Subcutaneous adipose tissue (tissue), 4 donors: ENCODE measurements around the gene CCDC73. TPM values are rescaled to one million over a fixed set of nuclear protein-coding genes. Genes with fewer than 3 reads are reported as not detected.

Experiments used
- total RNA-seq, 4 donors: library from RNA; depleted of rRNA; stranded (reverse); fragments of >200 nt; gene quantifications; one replicate each; pipeline ENCODE4 v1.1.0, GENCODE V29; 2016
- TF ChIP-seq, protein P1 (sequence below): fragments of 450-650 bp; IDR thresholded peaks from one replicate; pipeline ENCODE4 v1.5.1; 2016; ENCODE audit warnings: low read depth, mild to moderate bottlenecking, control low read depth, antibody characterized with exemption, moderate library complexity

Gene CCDC73
- total RNA-seq, 4 donors from 2014 or later, result 0.17 TPM; not detected in 3

DNA sequence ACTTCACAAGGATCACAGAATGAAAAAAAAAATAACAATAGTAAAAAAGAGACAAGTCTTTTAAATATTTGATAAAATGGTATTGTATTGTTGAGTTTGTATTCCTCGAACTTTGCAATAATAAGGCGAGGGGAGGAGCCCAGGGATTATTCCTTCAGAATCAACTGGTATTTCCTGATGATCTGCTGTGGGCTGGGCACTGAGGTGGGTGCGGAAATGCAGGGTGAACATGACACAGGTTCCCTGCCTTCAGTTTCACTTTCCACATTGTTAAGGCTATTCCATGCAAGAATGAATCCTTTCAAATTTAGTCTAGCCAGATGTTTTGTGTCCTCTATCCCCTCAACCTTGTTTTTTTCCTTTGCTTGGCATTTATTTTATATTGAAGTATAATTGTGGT is 212.9 kb downstream of the CCDC73 start:
- TF ChIP-seq, protein P1, sequence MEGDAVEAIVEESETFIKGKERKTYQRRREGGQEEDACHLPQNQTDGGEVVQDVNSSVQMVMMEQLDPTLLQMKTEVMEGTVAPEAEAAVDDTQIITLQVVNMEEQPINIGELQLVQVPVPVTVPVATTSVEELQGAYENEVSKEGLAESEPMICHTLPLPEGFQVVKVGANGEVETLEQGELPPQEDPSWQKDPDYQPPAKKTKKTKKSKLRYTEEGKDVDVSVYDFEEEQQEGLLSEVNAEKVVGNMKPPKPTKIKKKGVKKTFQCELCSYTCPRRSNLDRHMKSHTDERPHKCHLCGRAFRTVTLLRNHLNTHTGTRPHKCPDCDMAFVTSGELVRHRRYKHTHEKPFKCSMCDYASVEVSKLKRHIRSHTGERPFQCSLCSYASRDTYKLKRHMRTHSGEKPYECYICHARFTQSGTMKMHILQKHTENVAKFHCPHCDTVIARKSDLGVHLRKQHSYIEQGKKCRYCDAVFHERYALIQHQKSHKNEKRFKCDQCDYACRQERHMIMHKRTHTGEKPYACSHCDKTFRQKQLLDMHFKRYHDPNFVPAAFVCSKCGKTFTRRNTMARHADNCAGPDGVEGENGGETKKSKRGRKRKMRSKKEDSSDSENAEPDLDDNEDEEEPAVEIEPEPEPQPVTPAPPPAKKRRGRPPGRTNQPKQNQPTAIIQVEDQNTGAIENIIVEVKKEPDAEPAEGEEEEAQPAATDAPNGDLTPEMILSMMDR, result no peak

DNA sequence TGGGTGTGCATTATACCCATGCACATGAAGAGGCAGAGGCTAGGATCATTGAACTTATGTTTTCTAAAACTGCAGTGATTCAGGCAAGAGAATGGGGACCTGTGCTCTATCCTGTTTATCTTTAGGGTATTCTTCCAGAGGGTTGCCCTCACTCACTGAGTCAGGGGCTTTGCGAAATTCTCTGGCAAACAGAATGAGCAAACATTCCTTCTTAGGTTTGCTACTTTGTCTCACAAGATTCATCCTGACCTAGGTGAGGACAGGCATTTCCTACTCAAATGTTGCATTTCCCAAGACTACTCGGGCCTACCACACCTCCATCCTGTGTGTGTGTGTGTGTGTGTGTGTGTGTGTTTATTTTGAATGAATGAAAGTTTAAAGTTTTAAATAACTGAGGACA is 213.5 kb downstream of the CCDC73 start:
- TF ChIP-seq, protein P1, result no peak

DNA sequence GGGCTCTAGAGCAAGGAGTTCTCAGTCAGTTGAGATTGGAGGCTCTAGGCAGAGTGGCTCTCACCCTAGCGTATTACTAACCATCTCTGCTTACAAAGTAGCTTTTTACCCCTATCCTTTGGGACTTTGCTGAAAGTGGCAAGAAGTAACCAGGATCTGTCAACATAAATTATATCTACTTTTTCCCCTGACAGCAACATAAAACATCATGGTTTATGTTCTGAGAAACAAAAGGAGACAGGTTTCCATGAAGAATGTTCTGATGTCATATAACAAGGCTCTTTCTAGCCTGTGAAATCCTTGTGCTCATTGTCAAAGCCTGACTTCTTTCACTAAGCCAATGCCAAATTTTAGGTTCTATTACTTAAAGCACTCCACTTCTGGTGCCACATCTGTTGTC is 218.0 kb downstream of the CCDC73 start:
- TF ChIP-seq, protein P1, result no peak

DNA sequence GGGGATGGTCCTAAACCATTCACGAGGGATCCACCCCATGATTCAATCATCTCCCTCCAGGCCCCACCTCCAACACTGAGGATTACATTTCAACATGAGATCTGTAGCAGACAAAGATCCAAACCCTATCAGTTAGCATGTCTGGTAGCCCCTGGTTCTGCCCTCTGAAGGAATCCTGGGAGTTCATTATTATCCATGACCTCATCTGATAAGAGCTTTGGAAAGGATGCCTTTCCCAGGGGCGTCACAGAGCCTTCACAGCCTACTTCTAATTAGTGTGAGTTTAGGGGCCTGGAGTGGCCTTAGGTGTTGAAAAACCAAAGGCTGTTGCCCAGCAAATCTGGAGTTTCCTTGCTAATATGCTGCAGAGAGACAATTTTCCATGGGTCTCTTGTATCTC is 219.4 kb downstream of the CCDC73 start:
- TF ChIP-seq, protein P1, result no peak

DNA sequence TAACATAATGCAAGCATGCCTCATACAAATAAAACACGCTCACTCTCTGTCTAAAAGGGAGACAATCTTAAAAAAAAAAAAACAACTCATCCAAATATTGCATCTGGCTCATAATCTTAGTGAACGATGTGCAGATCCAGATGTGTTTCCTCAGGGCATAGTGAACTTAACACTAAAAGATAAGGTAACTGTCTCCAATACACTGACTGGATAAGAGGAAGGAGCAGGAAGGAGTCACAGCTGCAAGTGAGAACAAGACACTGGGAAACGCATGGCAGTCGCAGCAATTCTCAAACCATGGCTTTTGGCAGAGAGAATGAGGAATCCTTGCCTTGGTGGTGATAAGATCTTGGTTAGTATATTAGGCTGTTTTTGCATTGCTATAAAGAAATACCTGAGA is 220.0 kb downstream of the CCDC73 start:
- TF ChIP-seq, protein P1, result no peak

DNA sequence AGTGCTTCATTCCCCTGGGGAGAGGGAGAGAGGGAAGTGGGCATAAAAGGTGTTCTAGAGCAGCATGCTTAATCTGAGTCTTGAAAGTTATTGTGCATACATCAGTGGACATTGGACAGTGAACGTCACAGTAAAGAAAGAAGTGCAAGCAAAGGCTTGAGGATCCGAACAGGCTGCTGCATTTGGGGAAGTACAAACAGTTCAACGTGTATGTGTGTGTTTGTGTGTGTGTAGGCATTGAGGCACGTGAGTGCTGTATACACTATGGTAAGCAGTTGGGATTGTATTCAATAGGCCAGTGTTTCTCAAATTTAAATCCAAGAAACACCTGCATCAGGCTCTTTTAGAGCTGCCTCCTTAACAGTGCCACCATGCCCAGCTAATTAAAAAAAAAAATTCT is 221.2 kb downstream of the CCDC73 start:
- TF ChIP-seq, protein P1, result no peak

DNA sequence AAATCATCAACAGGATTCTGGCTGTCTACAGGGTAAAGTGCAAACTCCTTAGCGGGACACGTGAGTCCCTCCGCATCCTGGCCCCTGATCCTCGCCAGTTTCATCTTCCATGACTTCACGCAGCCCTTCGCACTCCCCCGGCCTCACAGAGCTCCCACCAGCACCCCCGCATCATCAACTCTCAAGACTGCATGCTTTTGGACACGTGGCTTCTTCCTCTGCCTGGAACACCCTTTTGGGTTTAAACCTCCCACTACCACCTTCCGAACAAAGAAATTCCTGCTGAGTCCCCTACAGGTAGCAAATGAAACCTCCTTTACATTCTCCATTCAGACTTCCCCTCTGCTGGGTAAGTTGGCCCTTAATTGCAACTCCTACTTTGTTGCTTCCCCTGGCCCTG is 223.4 kb downstream of the CCDC73 start:
- TF ChIP-seq, protein P1, result no peak
